Heart right ventricle (tissue), 16 donors: Measurements from ENCODE around the gene ENGASE. TPM values are rescaled to one million over a fixed set of nuclear protein-coding genes. Genes with fewer than 3 reads are reported as not detected.

ENCODE experiments used
- ATAC-seq, 8 donors: fragments of 200-7000 bp; cut with Tn5 transposase; one replicate each; pipeline ENCODE4 v1.9.1; 2020; ENCODE audit warnings: mild to moderate bottlenecking in 8 of 8, moderate library complexity in 8 of 8, moderate number of reproducible peaks in 1 of 8
- DNase-seq, 2 donors: peaks; one replicate each; pipeline ENCODE4 v3.0.0-alpha.2; 2020
- H3K27ac ChIP-seq, 10 donors: fragments of 200-600 bp; sonication (generic) in 2 of 10; one replicate each; pipeline versions ENCODE4 v1.5.0 to v1.8.0; 2020 to 2022; ENCODE audit warnings: mild to moderate bottlenecking in 3 of 10
- H3K27me3 ChIP-seq, 7 donors: fragments of 200-600 bp; one replicate each; pipeline ENCODE4 v1.8.0; 2021 to 2022; ENCODE audit warnings: mild to moderate bottlenecking in 2 of 7
- H3K36me3 ChIP-seq, 9 donors: fragments of 200-600 bp; sonication (generic) in 1 of 9; one replicate each; pipeline versions ENCODE4 v1.5.0 to v1.8.0; 2020 to 2022; ENCODE audit warnings: mild to moderate bottlenecking in 2 of 9
- H3K4me1 ChIP-seq, 9 donors: fragments of 200-600 bp; sonication (generic) in 1 of 9; one replicate each; pipeline versions ENCODE4 v1.5.0 to v1.8.0; 2020 to 2022; ENCODE audit warnings: mild to moderate bottlenecking in 4 of 9
- H3K4me3 ChIP-seq, 10 donors: fragments of 200-600 bp; sonication (generic) in 2 of 10; one replicate each; pipeline versions ENCODE4 v1.5.0 to v1.8.0; 2020 to 2022; ENCODE audit warnings: mild to moderate bottlenecking in 7 of 10, moderate library complexity in 2 of 10
- H3K9me3 ChIP-seq, 11 donors: fragments of 200-600 bp in 10 of 11; sonication (generic) in 2 of 11; one replicate each; pipeline versions ENCODE4 v1.5.0 to v1.8.0; 2013 to 2022; ENCODE audit warnings: mild to moderate bottlenecking in 2 of 11, control low read depth in 1 of 11, moderate library complexity in 1 of 11
- WGBS, 2 donors: extraction: QIAGEN DNeasy Blood & Tissue Kit; methylation state at CpG; one replicate each; pipeline ENCODE4 v1.1.7; 2013; ENCODE audit warnings: inconsistent platforms in 1 of 2; 5-methylcytosine and 5-hydroxymethylcytosine counted together
- intact Hi-C, 10 donors: fragments of 100-400 bp; cut with DNase I; formaldehyde crosslinking; loops; one replicate each; pipeline versions ENCODE4 v1.11.1 to v1.14.2; 2022
- polyA plus RNA-seq, 2 donors: library from polyadenylated mRNA; stranded (reverse); fragments of 200-250 nt; gene quantifications; one replicate each; pipeline ENCODE4 v1.2.3, GENCODE V29; 2013
- total RNA-seq, 10 donors: library from RNA; stranded (reverse); fragmentation: NEBNext Ultra II Directional in 3 of 10; extraction: Animal tissue kit (Norgen Biotek cat#: 25700) in 3 of 10; gene quantifications; one replicate each; pipeline versions ENCODE4 v1.2.1 to v1.2.4, GENCODE V29; 2021 to 2023
- TF ChIP-seq, protein P1 (sequence below), 9 donors: fragments of 200-600 bp; sonication (generic) in 2 of 9; IDR thresholded peaks; one replicate each; pipeline versions ENCODE4 v1.5.0 to v1.8.0; 2021 to 2022; ENCODE audit warnings: antibody characterized with exemption in 9 of 9, mild to moderate bottlenecking in 5 of 9, moderate library complexity in 1 of 9
- donor health status: Arrhythmogenic right ventricular cardiomyopathy.
- donor health status: ischemic (EF 13 %, LVEDD 7.1; RV severe dilation, severe dysfunction).
- donor health status: healthy with polysubstance abuse.
- donor health status: DM: no; HTN: yes; CAD: no.
- donor health status: DM: no; HTN: no; CAD: no.
- donor health status: ischemic (EF 25% LVEDD 6.9; RV normal size, moderate dysfunction).
- donor health status: ischemic (EF 25% LVEDD 5.7; RV mildly dilated, moderate dysfunction).
- donor health status: healthy.
- donor health status: DM: yes; HTN: yes; CAD: no.
- donor health status: Ischemic cardiomyopathy.
- donor health status: ischemic (EF 35%, LVEDD 5.7; RV mildly dilated, moderate dysfunction).
- donor health status: nonischemic (EF 11% LVEDD 7.7; RV severe dilation, severe dysfunction).
- donor health status: DM: yes; HTN: yes; CAD: no.
- donor health status: PGD.
- donor health status: ischemic (EF 29% LVEDD 5.4; RV normal size, mild dysfunction).
- donor health status: nonischemic (EF 23%, LVEDD 6.1; RV moderate dilation, normal function).

Gene ENGASE
- total and polyA plus RNA-seq, 12 donors = 9.7 to 54.1 (median 26.6) TPM

DNA sequence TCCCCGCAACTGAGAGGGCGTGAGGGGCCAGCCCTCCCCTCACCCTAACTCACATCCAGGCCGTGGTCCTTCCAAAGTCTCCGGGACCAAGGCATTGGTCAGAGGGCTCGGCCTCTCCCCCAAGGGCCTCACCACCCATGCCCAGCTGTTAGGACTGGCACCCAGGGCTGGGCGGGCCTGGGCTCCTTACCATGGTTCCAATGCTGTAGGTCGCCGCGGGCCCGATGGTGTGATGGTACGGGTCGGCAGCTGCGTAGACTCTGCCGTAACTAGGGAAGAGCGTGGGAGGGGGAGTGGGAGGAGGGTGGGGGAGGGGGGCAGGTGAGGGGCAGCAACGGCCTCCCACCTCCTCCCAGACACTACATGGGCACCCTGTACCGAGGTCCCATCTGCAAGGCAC is 19.6 kb downstream of the ENGASE start:
- intact Hi-C loops = loop anchor here in 2 of 10 donors (10.0 kb wide), 1 partner anchor 611 kb away; no protein-coding TSS in a partner anchor
- TF ChIP-seq, protein P1, sequence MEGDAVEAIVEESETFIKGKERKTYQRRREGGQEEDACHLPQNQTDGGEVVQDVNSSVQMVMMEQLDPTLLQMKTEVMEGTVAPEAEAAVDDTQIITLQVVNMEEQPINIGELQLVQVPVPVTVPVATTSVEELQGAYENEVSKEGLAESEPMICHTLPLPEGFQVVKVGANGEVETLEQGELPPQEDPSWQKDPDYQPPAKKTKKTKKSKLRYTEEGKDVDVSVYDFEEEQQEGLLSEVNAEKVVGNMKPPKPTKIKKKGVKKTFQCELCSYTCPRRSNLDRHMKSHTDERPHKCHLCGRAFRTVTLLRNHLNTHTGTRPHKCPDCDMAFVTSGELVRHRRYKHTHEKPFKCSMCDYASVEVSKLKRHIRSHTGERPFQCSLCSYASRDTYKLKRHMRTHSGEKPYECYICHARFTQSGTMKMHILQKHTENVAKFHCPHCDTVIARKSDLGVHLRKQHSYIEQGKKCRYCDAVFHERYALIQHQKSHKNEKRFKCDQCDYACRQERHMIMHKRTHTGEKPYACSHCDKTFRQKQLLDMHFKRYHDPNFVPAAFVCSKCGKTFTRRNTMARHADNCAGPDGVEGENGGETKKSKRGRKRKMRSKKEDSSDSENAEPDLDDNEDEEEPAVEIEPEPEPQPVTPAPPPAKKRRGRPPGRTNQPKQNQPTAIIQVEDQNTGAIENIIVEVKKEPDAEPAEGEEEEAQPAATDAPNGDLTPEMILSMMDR (IDR thresholded peaks at IDR 0.05) = no peak
- Histone ChIP-seq H3K27ac (no peak overlapping the region), H3K4me3 (no peak overlapping the region), H3K4me1 (peaks cover 0 to 15% (median 6%) of the 10 kb centered on the region in 9 donors), H3K9me3 (no peaks in the 10 kb centered on the region), H3K27me3 (peaks cover 26 to 85% (median 69%) of the 10 kb centered on the region in 7 donors), H3K36me3 (no peaks in the 10 kb centered on the region)
- DNase-seq = no peak
- WGBS, 2 donors = 86 to 87% methylated on average over 15 to 17 of the region's 17 CpGs
- no peak for ATAC-seq

DNA sequence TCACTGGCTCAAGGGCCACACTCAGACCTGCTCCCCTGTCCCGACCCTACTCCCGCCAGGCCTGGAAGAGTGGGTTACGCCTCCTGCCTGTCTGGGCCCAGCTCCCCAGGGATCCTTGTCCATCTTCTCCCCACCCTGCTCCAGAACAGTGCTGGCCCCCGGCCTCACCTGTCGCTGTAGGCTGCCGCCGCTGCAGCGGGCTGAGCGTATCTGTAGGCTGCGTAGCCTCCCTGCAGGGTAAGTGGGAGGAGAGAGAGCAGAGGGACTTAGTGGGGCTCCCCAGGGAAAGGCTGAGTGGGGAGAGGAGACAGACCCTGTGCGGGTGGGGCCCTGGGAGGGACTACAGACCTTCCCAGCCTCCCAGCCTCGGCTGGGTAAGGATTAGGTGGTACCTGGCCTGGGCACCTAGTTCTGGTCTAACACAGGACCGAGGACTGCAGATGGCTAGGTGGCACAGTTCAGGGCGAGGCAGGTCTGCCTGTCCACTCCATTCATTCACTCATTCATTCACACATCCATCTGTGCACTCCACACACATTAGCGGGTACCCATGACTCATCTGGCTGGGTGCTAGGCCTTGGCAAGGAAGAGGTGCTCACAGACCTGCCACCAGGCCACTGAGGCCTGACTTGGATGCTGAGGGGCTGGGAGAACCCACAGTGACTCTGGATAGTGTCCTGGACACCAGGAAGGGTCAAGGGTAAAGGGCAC is 20.9 kb downstream of the ENGASE start:
- TF ChIP-seq, protein P1 (IDR thresholded peaks at IDR 0.05) = no peak
- WGBS, 2 donors = 86 to 89% methylated on average over 15 of the region's 15 CpGs
- ATAC-seq (no peak), DNase-seq (no peak)
- Histone ChIP-seq H3K4me3 (no peak overlapping the region), H3K9me3 (no peaks in the 10 kb centered on the region), H3K27ac (no peak overlapping the region), H3K27me3 (peaks cover 26 to 92% (median 81%) of the 10 kb centered on the region in 7 donors), H3K4me1 (peaks cover 0 to 7% (median under 1%) of the 10 kb centered on the region in 9 donors), H3K36me3 (no peaks in the 10 kb centered on the region)
- intact Hi-C loops = loop anchor here in 2 of 10 donors (5.0 to 10.0 kb wide), 2 partner anchors 282 to 609 kb away; no protein-coding TSS in a partner anchor

DNA sequence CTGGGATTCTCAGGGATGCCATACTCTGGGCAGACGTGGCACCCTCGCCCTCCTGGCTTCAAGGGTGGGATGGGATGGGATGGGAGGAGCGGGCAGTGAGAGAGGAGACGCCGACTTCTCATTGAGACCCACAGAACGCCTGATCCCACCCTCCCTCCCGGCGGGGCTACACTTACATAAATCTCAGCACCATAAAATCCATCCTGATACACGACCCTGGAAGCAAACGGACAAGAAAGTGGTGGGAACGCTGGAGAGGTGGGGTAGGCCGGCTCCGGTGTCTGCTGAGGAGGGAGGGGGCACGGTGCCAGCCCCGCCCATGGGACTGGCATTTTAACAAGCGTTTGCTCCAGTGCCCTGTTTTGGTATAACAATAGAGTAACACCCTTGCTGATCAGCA is 21.9 kb downstream of the ENGASE start:
- H3K4me1 ChIP-seq = no peaks in the 10 kb centered on the region
- H3K4me3 ChIP-seq = no peak overlapping the region
- intact Hi-C loops = loop anchor here in 2 of 10 donors (5.0 to 10.0 kb wide), 2 partner anchors 281 to 608 kb away; no protein-coding TSS in a partner anchor
- no peak for ATAC-seq
- TF ChIP-seq, protein P1 (IDR thresholded peaks at IDR 0.05) = no peak
- H3K36me3 ChIP-seq = no peaks in the 10 kb centered on the region
- no peak for DNase-seq
- no peak overlapping the region for H3K27ac ChIP-seq
- H3K9me3 ChIP-seq = no peaks in the 10 kb centered on the region
- 59 to 61% methylated on average over 16 of the region's 16 CpGs for WGBS, 2 donors
- peaks cover 26 to 98% (median 90%) of the 10 kb centered on the region in 7 donors for H3K27me3 ChIP-seq

DNA sequence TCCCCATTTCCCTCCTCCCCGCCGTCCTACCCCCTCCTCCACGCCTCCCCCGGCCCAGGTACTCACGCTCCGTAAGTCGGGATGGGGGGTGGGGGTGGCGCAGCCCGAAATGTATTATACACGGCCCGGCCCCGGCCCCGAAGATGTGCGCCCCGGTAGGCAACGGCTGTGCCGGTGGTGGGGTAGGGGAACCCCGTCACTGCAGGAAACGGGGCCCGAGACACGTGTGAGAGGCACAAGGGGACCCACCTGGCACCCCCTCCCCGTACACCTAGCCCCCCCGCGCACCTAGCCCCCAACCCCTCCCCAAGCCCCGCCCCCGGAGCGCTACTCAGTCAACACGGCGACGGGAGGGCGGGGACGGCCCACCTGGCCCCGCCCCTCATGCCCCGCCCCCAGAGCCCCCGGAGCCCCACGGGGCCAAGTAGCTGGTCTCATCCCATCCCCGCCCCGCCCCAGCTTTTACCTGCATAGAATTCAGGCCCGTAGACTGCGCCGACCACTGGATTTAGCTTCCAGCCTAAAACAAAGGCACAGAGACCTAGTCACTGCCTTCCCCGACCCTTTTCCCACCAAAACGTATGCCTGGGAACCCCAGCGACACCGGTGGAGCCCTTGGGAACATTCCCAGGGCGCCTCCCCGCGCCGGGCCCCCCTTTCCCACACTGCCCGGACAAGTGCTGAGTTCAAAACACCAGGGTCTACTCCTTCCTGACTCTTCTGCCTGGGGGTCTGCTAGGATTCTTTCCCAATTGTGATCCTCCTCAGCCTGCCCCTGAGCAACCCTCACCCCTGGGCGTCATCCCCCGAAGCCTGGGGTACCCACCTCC is 22.8 kb downstream of the ENGASE start:
- peaks cover 34 to 100% (median 96%) of the 10 kb centered on the region in 7 donors for H3K27me3 ChIP-seq
- WGBS, 2 donors = 9 to 13% methylated on average over 42 to 52 of the region's 52 CpGs
- intact Hi-C loops = loop anchor here in 2 of 10 donors (5.0 to 10.0 kb wide), 2 partner anchors 280 to 607 kb away; no protein-coding TSS in a partner anchor

More for the DNA sequence above, 22.8 kb downstream of the ENGASE start:
- TF ChIP-seq, protein P1 (IDR thresholded peaks at IDR 0.05) = no peak
- DNase-seq (no peak), ATAC-seq (no peak)
- no peaks in the 10 kb centered on the region for H3K9me3 ChIP-seq
- H3K36me3 ChIP-seq = no peaks in the 10 kb centered on the region
- H3K27ac ChIP-seq = no peak overlapping the region
- no peaks in the 10 kb centered on the region for H3K4me1 ChIP-seq
- no peak overlapping the region for H3K4me3 ChIP-seq
